Neural cell (in vitro differentiated cells): ENCODE measurements around the gene PDLIM3.

Experiments
- EP300 ChIP-seq: fragments of 450-650 bp; conservative IDR thresholded peaks from 2 replicates; pipeline ENCODE4 v1.6.1; 2014; ENCODE audit warnings: antibody characterized with exemption, mild to moderate bottlenecking, moderate library complexity; ENCODE audit not compliant: poor library complexity, severe bottlenecking
- EZH2 ChIP-seq: fragments of 200-600, 300-800 bp; shearing (Covaris generic), sonication (generic); IDR thresholded peaks from 2 replicates; pipeline ENCODE4 v1.6.1; 2014; ENCODE audit warnings: antibody characterized with exemption, low read length, borderline replicate concordance, mild to moderate bottlenecking; ENCODE audit not compliant: insufficient read depth, poor library complexity, severe bottlenecking
- MXI1 ChIP-seq: fragments of 450-650 bp; conservative IDR thresholded peaks from 2 replicates; pipeline ENCODE4 v1.6.1; 2014; ENCODE audit warnings: antibody characterized with exemption, mild to moderate bottlenecking; ENCODE audit not compliant: poor library complexity, severe bottlenecking
- POLR2AphosphoS5 ChIP-seq: IDR thresholded peaks from 2 replicates; pipeline ENCODE4 v1.6.1; 2012
- RAD21 ChIP-seq: fragments of 450-650 bp; conservative IDR thresholded peaks from 2 replicates; pipeline ENCODE4 v1.6.1; 2014; ENCODE audit warnings: antibody characterized with exemption, mild to moderate bottlenecking, moderate library complexity
- SMC3 ChIP-seq: fragments of 450-650 bp; conservative IDR thresholded peaks from 2 replicates; pipeline ENCODE4 v1.6.1; 2014; ENCODE audit warnings: antibody characterized with exemption, mild to moderate bottlenecking, moderate library complexity; ENCODE audit not compliant: poor library complexity
- TAF1 ChIP-seq: IDR thresholded peaks from 2 replicates; pipeline ENCODE4 v1.6.1; 2012; ENCODE audit warnings: low read depth
- TF ChIP-seq, protein P1 (sequence below): fragments of 450-650 bp; IDR thresholded peaks from 2 replicates; pipeline ENCODE4 v1.5.1; 2014; ENCODE audit warnings: antibody characterized with exemption, mild to moderate bottlenecking, moderate library complexity; ENCODE audit not compliant: poor library complexity, severe bottlenecking
- TF ChIP-seq, protein P2 (sequence below): IDR thresholded peaks from 2 replicates; pipeline ENCODE4 v1.6.1; 2012; ENCODE audit warnings: borderline replicate concordance

DNA sequence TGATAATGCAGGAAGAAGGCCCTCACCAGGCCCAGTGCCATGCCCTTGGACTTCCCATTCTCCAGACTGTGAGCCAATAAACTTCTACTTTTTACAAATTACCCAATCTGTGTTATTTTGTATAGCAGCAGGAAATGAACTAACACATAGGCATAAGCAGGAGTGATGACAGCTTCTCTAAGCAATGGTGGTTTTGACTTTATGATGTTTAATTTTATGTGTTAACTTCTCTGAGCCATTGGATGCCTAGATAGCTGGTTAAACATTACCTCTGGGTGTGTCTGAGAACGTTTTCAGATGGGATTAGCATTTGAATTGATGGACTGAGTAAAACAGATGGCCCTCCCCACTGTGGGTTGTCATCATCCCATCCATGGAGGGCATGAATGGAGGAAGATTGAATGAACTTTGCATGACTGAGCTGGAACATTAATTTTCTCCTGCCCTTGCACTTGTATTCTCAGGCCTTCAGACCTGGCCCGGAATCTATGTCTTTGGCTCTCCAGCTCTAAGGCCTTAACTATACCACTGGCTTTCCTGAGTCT lies 13.9 kb upstream of the PDLIM3 start:
- TF ChIP-seq, protein P1, sequence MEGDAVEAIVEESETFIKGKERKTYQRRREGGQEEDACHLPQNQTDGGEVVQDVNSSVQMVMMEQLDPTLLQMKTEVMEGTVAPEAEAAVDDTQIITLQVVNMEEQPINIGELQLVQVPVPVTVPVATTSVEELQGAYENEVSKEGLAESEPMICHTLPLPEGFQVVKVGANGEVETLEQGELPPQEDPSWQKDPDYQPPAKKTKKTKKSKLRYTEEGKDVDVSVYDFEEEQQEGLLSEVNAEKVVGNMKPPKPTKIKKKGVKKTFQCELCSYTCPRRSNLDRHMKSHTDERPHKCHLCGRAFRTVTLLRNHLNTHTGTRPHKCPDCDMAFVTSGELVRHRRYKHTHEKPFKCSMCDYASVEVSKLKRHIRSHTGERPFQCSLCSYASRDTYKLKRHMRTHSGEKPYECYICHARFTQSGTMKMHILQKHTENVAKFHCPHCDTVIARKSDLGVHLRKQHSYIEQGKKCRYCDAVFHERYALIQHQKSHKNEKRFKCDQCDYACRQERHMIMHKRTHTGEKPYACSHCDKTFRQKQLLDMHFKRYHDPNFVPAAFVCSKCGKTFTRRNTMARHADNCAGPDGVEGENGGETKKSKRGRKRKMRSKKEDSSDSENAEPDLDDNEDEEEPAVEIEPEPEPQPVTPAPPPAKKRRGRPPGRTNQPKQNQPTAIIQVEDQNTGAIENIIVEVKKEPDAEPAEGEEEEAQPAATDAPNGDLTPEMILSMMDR, result no peak
- no peak for TF ChIP-seq TAF1
- no peak for TF ChIP-seq EP300
- no peak for TF ChIP-seq EZH2
- no peak for TF ChIP-seq MXI1
- no peak for TF ChIP-seq RAD21
- no peak for TF ChIP-seq POLR2AphosphoS5
- TF ChIP-seq SMC3, result no peak
- TF ChIP-seq, protein P2, sequence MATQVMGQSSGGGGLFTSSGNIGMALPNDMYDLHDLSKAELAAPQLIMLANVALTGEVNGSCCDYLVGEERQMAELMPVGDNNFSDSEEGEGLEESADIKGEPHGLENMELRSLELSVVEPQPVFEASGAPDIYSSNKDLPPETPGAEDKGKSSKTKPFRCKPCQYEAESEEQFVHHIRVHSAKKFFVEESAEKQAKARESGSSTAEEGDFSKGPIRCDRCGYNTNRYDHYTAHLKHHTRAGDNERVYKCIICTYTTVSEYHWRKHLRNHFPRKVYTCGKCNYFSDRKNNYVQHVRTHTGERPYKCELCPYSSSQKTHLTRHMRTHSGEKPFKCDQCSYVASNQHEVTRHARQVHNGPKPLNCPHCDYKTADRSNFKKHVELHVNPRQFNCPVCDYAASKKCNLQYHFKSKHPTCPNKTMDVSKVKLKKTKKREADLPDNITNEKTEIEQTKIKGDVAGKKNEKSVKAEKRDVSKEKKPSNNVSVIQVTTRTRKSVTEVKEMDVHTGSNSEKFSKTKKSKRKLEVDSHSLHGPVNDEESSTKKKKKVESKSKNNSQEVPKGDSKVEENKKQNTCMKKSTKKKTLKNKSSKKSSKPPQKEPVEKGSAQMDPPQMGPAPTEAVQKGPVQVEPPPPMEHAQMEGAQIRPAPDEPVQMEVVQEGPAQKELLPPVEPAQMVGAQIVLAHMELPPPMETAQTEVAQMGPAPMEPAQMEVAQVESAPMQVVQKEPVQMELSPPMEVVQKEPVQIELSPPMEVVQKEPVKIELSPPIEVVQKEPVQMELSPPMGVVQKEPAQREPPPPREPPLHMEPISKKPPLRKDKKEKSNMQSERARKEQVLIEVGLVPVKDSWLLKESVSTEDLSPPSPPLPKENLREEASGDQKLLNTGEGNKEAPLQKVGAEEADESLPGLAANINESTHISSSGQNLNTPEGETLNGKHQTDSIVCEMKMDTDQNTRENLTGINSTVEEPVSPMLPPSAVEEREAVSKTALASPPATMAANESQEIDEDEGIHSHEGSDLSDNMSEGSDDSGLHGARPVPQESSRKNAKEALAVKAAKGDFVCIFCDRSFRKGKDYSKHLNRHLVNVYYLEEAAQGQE, result no peak
